GM21423 (cell line): ENCODE data around the gene PSRC1.
"Not testable (repeated sequence)": the region's sequence is repeated elsewhere in the genome, so short reads cannot be mapped to it uniquely, and the experiment has no call there.

Experiments used
- ATAC-seq: cut with Tn5 transposase; IDR thresholded peaks from one replicate; pipeline ENCODE4 v1.9.1; 2021; ENCODE audit warnings: mild to moderate bottlenecking, moderate library complexity; ENCODE audit not compliant: unreplicated experiment

PSRC1 gene

DNA sequence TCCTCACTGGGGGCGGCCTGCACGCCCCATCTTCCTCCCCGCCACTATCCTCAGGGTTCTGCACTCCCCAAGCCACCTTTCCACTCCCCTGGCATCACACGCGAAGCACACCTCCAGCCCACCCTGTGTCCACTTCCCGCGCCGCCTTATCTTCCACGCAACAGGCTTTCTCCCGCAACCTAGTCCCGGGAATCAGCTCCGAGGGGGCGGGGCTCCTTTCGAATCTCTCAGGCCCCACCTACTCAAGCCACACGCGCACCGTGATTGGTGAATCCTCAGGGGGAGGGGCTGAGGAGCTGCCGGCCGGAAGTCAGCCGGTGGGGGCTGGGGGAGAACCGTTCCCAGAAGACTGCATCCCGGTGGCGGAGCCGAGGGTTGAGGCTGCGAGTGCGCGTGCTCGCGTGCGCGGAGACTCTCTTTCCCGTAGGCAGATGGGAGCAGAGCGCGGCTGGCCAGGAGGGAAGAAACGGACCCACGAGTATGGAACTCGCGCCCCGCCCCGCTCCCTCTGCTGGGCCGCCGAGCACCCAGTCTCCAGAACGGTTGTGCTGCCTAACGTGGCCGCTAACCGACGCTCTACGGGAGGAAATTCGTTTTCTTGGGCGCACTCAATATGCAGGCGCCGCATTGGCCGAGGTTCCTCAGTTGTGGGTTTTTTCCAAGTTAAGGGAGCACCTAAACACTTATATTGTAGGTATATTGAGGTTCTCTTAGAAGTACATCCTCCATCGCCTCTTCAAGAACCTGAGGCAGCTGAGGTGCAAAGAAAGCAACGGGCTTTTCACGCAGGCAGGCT, at the start of gene PSRC1:
TSS of gene PSRC1 (minus strand) at position 194 of the 796 bp plus-strand sequence.
- peak; percentile 95 for ATAC-seq

DNA sequence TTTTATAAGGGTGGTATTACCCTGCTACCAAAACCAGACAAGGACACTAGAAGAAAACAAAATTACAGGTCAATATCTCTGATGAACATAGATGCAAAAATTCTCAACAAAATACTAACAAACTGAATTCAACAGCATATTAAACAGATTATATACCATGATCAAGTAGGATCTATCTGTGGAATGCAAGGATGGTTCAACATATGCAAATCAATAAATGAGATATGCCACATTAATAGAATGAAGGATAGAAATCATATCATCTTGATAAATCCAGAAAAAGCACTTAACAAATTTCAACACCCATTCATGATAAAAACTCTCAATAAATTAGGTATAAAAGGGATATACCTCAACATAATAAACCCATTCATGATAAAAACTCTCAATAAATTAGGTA, 48.2 kb upstream of the PSRC1 start:
- no peak for ATAC-seq

DNA sequence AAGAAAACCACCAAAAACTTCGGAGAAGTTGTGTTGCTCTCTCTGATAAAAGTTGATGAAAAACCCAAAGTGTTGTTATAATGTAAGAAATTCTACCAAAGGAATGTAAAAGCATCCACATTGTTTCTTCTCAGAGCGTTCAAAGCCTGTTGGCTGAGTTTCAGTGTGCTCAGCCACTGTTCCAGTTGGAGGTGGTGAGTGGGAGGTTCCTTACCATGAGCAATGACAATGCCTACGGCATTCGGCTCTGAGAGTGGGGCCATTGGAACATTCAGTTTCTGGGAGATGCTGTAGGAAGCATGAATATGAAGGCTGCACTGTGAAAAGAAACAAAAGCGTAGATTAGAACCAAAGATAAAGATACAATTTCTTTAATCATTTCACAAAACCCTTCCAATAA, 44.3 kb upstream of the PSRC1 start:
- ATAC-seq: no peak

DNA sequence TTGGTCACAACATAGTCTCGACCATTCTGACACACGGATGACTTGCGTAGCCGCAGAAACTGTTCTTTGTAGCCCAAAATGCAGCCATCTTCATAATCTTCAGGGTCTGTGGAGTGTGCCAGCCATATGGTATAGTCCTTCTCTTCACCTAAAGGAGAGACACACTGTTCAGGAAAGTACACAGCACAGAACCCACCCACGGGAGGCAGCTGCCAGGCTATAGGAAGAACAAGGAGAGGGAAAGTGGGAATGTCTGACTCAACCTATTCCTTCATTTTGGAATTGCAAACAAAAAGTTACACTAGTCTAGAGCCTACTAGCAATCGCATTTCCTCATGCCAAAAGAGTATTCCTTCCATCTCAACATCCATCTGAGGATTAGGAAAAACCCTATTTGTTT, 40.0 kb upstream of the PSRC1 start:
- ATAC-seq: no peak

DNA sequence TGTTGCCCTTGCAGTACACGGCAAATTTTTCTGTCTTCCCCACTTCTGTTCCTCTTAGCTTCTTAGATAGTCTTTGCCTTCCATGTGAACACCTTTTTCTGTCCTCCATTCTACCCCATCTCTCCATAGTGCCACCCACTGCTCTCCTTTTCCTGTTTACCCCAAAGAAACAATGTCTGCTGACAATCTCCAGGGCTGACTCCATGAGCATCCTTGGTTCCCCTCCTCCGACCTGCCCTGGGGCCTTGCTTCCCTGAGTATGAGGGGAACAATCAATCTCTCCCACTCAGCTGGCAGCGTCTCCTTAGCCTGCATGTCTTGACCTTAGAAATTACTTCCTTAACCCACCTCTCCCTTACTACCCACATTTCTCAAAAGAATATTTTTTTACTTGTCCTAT, 36.2 kb upstream of the PSRC1 start:
- ATAC-seq: no peak

DNA sequence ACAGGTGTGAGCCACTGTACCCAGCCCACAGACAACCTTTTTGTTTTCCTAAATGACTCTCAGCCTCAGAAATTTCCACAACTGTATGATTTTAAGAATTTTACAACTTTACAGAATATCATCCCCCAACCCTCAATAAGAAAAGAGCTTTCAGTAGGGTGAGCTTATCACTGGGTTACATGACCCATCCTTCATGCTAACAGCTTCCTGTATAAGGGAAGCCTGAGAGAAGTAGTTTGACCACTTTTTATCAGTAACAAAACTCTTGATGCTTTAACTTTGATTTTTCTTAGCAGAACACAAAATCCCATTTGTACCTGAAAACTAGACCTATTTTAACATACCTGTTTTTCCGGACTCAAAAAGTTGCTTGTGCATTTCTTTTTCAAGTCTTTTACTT, 33.6 kb upstream of the PSRC1 start:
- no peak for ATAC-seq

DNA sequence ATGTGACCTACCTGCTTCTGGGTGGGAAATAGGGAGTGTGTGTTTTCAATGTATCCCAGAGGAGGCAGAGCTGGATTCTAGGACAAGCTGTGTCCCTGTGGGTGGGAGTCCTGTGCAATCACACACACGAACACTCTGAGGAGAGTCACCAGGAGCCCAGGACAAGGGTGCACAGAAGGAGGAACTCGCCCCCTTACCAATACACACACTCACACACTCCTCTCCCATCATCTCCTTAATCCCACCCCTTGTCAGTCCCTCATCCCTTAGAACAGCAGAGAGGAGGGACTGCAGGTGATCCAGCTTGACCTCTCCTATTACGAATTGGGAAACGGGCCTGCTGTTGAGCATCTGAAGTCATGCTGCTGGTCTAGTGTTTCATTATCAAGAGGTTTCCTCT, 32.3 kb upstream of the PSRC1 start:
- no peak for ATAC-seq

DNA sequence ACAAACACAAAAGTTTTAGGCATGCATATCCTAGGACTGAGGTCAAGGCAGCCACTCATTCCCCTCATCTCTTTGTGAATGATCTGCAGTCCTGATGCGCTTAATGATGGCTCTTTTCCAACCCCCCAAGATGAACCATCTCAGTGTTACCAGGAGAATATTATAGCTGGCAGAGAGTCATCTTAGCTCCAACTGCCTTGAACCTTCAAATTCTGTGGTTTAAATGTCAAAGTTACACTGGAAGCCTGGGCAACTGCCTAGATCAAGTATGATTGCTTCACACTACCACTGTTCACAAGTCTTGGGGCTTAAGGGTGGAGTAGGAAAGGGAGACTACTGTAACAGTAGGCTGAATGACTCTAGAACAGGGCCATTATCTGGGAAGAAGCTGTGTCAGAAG, 31.9 kb upstream of the PSRC1 start:
- no peak for ATAC-seq

DNA sequence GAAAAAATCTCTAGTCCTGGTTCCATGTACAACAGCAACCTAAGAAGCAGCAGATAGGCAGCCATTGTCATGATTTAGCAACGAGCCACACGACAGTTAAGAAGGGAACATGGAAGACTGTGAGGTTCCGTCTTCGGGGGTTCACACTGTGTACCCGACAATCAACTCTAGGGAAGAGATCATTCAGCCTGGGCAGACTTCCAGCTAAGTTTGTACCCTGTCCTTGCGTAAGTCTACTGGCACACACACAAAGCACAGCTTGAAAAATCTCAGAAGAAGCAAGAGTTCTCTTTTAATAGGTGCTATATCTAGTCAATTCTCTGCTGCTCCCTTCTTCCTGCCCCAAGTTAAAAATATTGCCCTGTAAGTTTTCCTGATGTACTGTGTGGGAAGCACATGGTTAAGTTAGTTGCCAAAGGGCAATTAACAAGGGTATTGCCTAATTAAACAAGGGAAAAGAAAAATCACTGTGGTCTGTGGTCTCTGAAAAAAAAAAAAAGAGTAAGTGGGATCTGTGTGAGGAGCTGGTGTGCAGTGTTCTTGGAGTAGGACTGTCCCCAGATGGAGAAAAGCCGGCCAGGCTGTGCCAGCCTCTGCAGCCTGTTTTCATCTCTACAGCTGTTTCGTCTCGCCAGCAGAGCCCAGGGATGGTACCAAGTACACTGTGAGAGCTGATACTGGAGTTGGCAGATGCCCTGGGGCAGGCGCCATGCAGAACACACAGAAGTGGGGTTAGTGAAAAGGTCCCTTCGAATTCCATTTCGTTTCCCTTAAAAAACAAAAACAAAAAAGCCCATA, 30.2 kb upstream of the PSRC1 start:
- ATAC-seq: no peak

DNA sequence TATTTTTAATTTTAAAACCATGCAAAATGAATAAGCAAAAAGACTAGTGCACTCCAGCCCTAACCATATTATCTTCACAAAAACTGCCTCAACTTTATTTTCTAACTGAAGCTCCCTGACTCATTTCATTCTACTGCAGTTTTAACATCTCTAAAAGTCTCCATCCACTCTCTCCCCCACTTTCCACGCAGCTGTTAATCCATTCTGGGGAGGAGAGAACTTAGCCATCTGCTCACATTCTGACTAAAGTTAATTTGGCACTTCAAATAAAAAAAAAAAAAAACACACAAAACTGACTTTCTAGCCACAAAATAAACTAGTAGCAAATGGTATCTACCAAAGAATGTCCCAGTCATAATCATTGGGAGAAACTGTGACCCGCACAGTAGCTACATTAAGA, 29.3 kb upstream of the PSRC1 start:
- no peak for ATAC-seq

DNA sequence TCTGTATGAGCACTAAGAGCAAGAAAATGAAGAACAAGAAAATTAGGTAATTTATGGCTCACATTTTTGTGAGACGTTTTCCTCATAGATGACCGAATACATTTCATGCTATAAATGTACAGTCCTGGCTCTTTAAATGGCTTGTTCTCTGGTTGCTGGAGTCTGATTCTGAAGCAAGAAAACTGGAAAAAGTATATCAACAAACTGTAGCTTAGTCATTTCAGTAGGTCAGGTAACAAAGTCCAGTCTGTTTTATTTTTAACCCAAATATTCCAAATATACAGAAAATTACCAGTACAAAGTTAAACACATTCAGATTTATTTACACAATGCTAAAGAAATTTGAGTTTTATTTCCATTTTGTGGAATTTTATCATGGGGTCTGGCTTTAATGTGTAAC, 26.4 kb upstream of the PSRC1 start:
- no peak for ATAC-seq

DNA sequence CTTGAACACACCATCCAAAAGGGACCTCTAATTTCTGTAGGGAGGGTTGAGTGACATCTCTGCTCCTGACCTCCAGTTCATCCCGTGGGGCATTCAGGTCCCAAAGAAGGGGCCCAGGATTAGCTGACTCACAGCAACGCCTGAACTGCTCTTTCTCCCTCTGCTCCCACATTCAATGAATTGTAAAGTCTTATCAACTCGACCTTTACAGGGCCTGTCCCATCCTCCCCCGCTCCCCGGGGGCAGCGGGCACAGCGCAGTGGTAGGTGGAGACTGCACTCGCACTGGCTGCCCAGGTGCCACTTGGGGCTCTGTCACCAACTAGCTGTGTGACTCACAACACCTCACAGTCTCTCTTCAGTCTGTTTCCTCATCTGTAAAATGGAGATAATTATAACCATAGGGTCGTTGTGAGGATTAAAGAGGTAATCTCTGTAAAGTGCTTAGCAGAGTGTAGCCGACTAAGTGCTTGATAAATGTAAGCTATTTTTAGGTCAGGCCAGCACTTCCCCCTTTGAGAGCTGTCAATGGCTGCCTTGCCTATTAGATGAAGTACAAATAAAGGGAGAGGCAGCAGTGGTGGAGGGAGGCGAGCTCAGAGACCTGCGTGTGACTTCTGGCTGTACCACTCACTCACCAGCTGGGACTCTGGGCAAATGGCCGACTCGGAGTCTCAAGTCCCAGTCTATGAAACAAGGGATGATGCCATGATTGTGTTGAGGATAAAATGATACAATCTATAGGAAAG, 24.5 kb upstream of the PSRC1 start:
- ATAC-seq: no peak

DNA sequence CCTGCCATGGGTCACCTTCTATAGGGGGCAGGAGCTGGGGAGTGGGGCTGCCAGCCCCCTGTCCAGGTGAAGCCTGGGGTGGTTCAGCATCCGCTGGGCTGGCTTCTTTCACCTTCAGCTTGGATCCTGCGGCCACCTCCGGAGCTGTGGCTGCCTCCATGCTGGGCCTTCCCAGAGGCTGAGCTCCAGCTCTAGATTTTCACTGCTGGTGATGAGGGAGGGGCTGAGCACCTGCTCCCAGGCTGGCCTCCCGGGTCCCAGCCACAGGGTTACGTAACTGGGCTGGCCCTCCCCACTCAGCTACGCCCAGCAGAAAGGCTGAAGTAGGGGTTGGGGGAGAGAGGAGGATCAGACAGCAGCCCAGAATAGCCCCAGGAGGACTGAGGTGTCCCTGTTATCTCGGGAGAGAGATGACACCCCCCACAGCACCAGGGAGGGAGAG, 23.9 kb upstream of the PSRC1 start, which contains the start of gene MYBPHL:
TSS of gene MYBPHL (minus strand) at position 180 of the 442 bp plus-strand sequence. CDS start at position 160, 20 bp downstream.
- ATAC-seq: no peak

DNA sequence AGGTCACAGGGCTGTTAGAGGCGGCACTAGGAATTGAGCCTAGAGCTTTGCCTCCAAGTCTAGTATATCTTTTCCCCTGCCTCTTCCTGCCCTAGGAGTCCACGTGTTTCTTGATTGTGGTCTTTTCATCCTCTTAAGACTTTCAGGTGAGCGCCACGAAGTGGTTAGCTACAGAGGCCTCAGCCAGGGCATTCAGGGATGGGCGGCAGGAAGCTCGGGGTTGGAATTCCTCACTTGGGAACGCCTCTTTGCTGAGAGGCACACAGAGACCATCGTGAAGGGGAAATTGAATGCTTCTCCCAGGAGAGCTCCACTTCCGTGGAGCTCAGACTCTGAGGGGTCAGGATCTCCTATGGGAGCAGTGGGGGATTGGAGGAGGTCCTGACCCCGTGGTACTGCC, 23.0 kb upstream of the PSRC1 start:
- ATAC-seq: not testable (repeated sequence)

DNA sequence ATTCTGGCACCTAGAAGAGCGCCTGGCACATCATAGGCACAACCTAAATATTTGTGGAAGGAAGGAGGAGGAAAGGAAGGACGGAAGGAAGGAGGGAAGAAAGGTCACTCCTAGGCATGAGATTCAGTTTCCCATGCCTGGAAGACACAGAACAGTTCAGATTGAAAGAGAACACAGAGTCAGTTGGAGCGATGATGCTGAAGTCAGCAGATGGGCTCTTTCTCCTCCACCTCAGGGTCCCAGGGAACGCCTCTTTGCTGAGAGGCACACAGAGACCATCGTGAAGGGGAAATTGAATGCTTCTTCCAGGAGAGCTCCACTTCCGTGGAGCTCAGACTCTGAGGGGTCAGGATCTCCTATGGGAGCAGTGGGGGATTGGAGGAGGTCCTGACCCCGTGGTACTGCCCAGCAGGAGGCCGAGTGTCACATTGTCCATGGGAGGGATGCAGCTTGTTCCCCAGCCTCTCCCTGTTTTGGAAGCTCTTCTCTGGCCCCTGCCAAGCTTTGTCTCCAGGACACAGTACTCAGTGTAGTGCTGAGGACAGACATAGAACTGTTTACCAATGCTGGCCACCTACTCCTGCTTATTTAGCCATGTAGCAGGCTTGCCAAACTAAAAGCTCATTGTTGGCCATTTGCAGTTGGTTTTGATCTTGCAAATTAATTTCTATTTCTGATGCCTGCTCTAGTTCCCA, 21.4 kb upstream of the PSRC1 start:
- ATAC-seq: no peak

DNA sequence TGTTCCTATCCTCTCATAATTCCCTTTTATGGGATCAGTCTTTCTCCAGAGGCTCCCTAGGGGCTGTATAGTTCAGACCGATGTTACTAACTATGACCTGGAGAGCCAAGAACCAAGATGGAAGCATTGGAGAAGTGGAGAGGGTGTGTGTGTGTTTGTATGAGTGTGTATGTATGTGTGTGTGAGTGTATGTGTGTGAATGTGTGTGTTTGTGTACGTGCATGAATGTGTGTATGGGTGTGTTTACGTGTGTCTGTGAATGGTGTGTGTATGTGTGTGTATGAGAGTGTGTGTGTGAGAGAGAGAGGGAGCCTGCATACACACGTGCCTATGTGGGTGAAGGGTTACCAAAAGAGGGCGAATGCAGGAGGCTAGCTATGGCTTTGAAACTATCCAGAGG, 18.9 kb upstream of the PSRC1 start:
- ATAC-seq: no peak

DNA sequence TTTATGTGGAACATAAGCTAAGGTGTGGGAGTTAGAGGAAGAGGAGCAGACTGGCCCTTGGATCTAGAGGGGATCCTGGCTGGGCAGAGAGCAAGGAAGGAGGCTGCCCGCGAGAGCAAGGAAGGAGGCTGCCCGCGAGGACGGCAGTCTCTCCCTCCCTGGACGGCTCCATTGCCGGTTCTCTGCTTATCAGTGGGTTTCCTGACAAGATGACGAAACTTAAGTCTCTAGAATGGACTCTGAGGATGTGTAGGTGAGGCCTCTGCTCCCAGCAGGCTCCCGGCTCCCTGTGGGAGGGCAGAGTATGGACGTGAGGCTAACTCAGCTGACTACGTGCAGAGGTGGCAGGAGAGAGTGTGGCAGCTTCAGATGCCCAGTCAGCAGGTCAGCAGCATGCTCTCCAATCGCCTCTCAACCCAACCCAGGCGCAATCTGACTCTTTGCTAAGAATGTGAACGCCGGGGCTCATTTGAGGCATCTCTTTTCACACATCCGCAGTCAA, 17.8 kb upstream of the PSRC1 start:
- no peak for ATAC-seq

DNA sequence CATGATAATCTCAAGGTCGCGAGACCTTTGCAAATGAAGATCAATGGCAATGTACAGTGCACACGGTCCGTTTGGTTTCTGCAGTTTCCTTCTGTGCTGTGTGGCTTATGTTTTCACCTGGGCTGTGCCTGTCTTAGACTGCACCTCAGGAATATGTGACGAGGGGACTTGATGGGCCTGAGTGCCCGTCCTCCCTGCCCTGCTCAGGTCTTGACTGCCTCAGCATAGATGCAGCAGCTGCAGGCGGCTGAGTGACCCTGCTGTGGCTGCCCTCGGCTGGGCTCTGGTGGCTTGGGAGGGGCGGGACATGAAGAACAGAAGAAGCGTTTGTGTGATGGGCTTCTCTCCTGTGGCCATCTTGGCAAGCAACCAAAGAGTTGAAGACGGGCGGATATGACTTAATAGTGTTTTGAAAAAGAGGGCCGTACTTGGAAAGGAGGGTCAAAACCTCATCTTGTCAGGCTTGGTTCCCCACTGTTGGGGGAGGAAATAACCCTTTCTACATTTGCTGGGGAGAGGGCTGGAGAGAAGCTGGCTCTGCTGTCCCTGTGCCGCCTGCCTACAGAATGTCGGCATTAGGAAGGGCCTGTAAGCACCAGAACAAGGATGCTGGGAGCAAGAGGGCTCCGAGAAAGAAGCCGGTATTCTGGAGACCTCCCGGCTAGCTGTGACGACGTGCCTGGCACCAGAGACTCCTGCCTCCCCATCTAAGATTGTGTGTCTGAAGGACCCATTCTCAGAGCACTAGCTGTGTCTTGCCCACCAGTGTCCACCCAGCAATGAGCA, 16.8 kb upstream of the PSRC1 start:
- ATAC-seq: no peak

DNA sequence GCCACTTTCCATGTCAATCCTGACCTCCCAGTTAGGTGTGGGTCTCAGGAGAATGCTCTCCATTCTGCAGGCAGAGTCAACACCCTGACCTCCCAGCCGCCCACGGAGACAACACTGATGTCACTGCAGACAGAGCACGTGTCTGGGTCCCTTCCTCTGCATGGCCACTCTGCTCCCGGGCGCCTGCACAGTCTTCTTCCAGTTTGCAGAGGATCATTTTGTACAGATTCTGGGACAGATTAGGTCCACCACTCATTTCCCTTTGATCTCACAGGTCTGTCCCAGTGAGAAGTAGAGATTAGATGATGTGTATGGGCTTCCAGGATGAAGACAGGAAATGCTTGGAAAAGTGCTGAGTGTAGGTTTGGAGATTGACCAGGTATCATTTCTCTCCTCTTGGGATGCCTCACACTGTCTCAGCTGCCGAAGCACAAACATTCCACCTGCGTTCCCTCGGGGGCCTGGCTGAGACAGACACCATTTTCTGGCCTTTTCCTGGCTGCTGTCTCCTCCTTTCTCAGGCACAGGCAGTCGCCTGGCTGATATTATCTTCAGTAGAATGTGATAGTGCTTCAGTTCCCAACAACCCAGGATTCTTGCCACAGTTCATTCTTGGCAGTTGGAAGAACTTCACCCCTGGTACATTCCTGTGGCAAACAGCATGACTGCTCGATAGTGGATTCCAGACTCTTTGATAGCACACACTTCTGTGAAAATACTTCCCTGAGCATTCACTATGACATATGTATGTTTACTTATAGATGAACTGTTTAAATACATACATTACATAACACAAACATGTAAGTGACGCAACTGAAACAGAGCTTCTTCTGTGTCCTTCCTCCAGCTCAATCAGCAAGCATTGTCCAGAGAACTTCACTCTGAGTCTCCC, 16.0 kb upstream of the PSRC1 start:
- ATAC-seq: no peak
